HEK293 (cell line): ENCODE measurements around the gene AFF3.

Source experiments
- CTCF ChIA-PET: fragments of 350-600 bp; formaldehyde crosslinking; extraction: SDS; loops from one replicate; lab custom pipeline; 2021; ENCODE audit warnings: antibody characterized with exemption; lab: Yijun Ruan, JAX
- POLR2A ChIA-PET: fragments of 300-600 bp; formaldehyde crosslinking; extraction: SDS; loops from one replicate; lab custom pipeline; 2020; ENCODE audit warnings: antibody characterized with exemption, inconsistent platforms; lab: Yijun Ruan, JAX
- H3K27ac ChIP-seq: fragments of 200-500 bp; sonication (Bioruptor generic); 2 replicates; pipeline ENCODE4 v1.5.1; 2014; ENCODE audit warnings: low read depth, low read length, control low read depth, inconsistent platforms; ENCODE audit errors: extremely low read depth
- H3K36me3 ChIP-seq, 2 experiments: fragments of 200-500 bp in 1 of 2; sonication (Bioruptor generic) in 1 of 2; 1 replicate in 1 of 2; 2 replicates in 1 of 2; pipeline ENCODE4 v1.5.1; 2014 to 2017; ENCODE audit warnings: inconsistent platforms in 2 of 2, low read length in 2 of 2; ENCODE audit not compliant: control insufficient read depth in 2 of 2, insufficient read depth in 1 of 2
- H3K4me1 ChIP-seq: fragments of 200-500 bp; sonication (Bioruptor generic); 2 replicates; pipeline ENCODE4 v1.5.1; 2014; ENCODE audit warnings: mild to moderate bottlenecking, low read length, inconsistent platforms; ENCODE audit not compliant: control insufficient read depth, insufficient read depth
- H3K4me3 ChIP-seq: 2 replicates; pipeline ENCODE4 v1.5.1; 2011; ENCODE audit warnings: low read depth, mild to moderate bottlenecking, control low read depth, low read length, moderate library complexity
- H3K9me3 ChIP-seq: fragments of 200-500 bp; sonication (Bioruptor generic); 2 replicates; pipeline ENCODE4 v1.5.1; 2014; ENCODE audit warnings: low read depth, low read length, inconsistent platforms; ENCODE audit not compliant: control insufficient read depth, insufficient read depth
- GLI4 ChIP-seq: fragments of 450-650 bp; formaldehyde crosslinking; IDR thresholded peaks from 2 replicates; pipeline ENCODE4 v1.5.1; 2016; ENCODE audit warnings: missing biosample characterization, missing genetic modification characterization
- KLF1 ChIP-seq: fragments of 450-650 bp; formaldehyde crosslinking; IDR thresholded peaks from 2 replicates; pipeline ENCODE4 v1.5.1; 2016; ENCODE audit warnings: missing biosample characterization, missing genetic modification characterization
- KLF7 ChIP-seq: fragments of 450-650 bp; formaldehyde crosslinking; IDR thresholded peaks from 2 replicates; pipeline ENCODE4 v1.5.1; 2016; ENCODE audit warnings: missing biosample characterization, missing genetic modification characterization, borderline replicate concordance
- KLF9 ChIP-seq: fragments of 450-650 bp; formaldehyde crosslinking; IDR thresholded peaks from 2 replicates; pipeline ENCODE4 v1.5.1; 2016; ENCODE audit warnings: missing biosample characterization, missing genetic modification characterization, low read depth
- MEIS1 ChIP-seq: sonication (generic); formaldehyde crosslinking; IDR thresholded peaks from 2 replicates; pipeline ENCODE4 v1.8.1; 2022; ENCODE audit warnings: missing genetic modification reagents, mild to moderate bottlenecking, borderline replicate concordance
- TCF7L2 ChIP-seq: IDR thresholded peaks from 2 replicates; pipeline ENCODE4 v1.6.1; 2011; ENCODE audit warnings: low read depth, mild to moderate bottlenecking, inconsistent platforms, low read length, moderate library complexity, borderline replicate concordance
- TRIM28 ChIP-seq: IDR thresholded peaks from 2 replicates; pipeline ENCODE4 v1.6.1; 2011; ENCODE audit warnings: low read length, control low read depth, borderline replicate concordance
- TSHZ1 ChIP-seq: fragments of 450-650 bp; formaldehyde crosslinking; IDR thresholded peaks from 2 replicates; pipeline ENCODE4 v1.5.1; 2016; ENCODE audit warnings: missing biosample characterization, missing genetic modification characterization, borderline replicate concordance
- WT1 ChIP-seq: fragments of 450-650 bp; formaldehyde crosslinking; IDR thresholded peaks from 2 replicates; pipeline ENCODE4 v1.5.1; 2016; ENCODE audit warnings: missing biosample characterization, missing genetic modification characterization
- ZBTB17 ChIP-seq: fragments of 450-650 bp; formaldehyde crosslinking; IDR thresholded peaks from 2 replicates; pipeline ENCODE4 v1.5.1; 2016; ENCODE audit warnings: missing biosample characterization, missing genetic modification characterization
- ZFP41 ChIP-seq: fragments of 450-650 bp; formaldehyde crosslinking; IDR thresholded peaks from 2 replicates; pipeline ENCODE4 v1.5.1; 2016; ENCODE audit warnings: missing biosample characterization, missing genetic modification characterization, borderline replicate concordance
- ZNF18 ChIP-seq: fragments of 450-650 bp; formaldehyde crosslinking; IDR thresholded peaks from 2 replicates; pipeline ENCODE4 v1.5.1; 2016; ENCODE audit warnings: missing biosample characterization, missing genetic modification characterization
- ZNF19 ChIP-seq: fragments of 450-650 bp; formaldehyde crosslinking; IDR thresholded peaks from 2 replicates; pipeline ENCODE4; 2016; ENCODE audit warnings: missing biosample characterization, missing genetic modification characterization, low read depth
- ZNF2 ChIP-seq: fragments of 450-650 bp; formaldehyde crosslinking; IDR thresholded peaks from 2 replicates; pipeline ENCODE4 v1.5.1; 2016; ENCODE audit warnings: missing biosample characterization, missing genetic modification characterization
- ZNF23 ChIP-seq: fragments of 450-650 bp; formaldehyde crosslinking; IDR thresholded peaks from 2 replicates; pipeline ENCODE4 v1.5.1; 2016; ENCODE audit warnings: missing biosample characterization, missing genetic modification characterization, borderline replicate concordance
- ZNF248 ChIP-seq: fragments of 450-650 bp; formaldehyde crosslinking; IDR thresholded peaks from 2 replicates; pipeline ENCODE4 v1.5.1; 2017; ENCODE audit warnings: missing biosample characterization, missing genetic modification characterization
- ZNF350 ChIP-seq: fragments of 450-650 bp; formaldehyde crosslinking; IDR thresholded peaks from 2 replicates; pipeline ENCODE4 v1.5.0; 2017; ENCODE audit warnings: missing biosample characterization, mild to moderate bottlenecking, missing genetic modification characterization
- ZNF423 ChIP-seq: fragments of 450-650 bp; formaldehyde crosslinking; IDR thresholded peaks from 2 replicates; pipeline ENCODE4 v1.5.1; 2016; ENCODE audit warnings: missing biosample characterization, missing genetic modification characterization
- ZNF501 ChIP-seq: fragments of 450-650 bp; formaldehyde crosslinking; IDR thresholded peaks from 2 replicates; pipeline ENCODE4 v1.5.1; 2016; ENCODE audit warnings: missing biosample characterization, missing genetic modification characterization
- ZNF558 ChIP-seq: fragments of 450-650 bp; formaldehyde crosslinking; IDR thresholded peaks from 2 replicates; pipeline ENCODE4 v1.5.1; 2016; ENCODE audit warnings: missing biosample characterization, missing genetic modification characterization
- TF ChIP-seq, protein P1 (sequence below): fragments of 450-650 bp; formaldehyde crosslinking; IDR thresholded peaks from 2 replicates; pipeline ENCODE4 v1.5.1; 2017; ENCODE audit warnings: missing biosample characterization, missing genetic modification characterization

AFF3 gene

DNA sequence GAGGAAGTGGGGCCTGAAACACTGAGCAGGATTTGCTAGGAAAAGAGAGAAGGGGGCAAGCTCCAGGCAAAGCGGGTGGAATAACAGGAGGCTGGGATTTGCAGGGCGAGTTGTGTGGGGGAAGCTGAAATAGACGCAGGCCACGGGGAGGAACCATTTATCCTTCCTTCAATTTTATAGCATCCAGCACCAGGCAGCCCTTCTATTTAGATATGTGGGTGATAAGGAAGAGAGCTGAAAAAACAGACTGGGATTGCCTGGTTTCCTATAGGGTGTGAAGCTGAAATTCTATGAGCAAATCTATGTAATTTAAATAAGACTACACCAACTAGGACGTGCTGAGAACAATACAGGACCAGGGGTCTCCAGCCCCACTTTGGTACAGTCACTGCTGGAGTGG lies 520.6 kb downstream of the AFF3 start:
- POLR2A ChIA-PET: no interaction called here
- Histone ChIP-seq H3K4me1 (no peaks in the 10 kb centered on the region), H3K36me3 (no peaks in the 10 kb centered on the region), H3K27ac (no peak overlapping the region), H3K9me3 (no peaks in the 10 kb centered on the region), H3K4me3 (no peak overlapping the region)
- no peak for TF ChIP-seq ZNF350 (tag by site-specific recombination)
- no peak for TF ChIP-seq ZNF18
- no peak for TF ChIP-seq ZNF248 (tag by site-specific recombination)
- no peak for TF ChIP-seq ZBTB17 (tag by site-specific recombination)
- TF ChIP-seq KLF1 (tag by site-specific recombination): no peak
- TF ChIP-seq, protein P1, sequence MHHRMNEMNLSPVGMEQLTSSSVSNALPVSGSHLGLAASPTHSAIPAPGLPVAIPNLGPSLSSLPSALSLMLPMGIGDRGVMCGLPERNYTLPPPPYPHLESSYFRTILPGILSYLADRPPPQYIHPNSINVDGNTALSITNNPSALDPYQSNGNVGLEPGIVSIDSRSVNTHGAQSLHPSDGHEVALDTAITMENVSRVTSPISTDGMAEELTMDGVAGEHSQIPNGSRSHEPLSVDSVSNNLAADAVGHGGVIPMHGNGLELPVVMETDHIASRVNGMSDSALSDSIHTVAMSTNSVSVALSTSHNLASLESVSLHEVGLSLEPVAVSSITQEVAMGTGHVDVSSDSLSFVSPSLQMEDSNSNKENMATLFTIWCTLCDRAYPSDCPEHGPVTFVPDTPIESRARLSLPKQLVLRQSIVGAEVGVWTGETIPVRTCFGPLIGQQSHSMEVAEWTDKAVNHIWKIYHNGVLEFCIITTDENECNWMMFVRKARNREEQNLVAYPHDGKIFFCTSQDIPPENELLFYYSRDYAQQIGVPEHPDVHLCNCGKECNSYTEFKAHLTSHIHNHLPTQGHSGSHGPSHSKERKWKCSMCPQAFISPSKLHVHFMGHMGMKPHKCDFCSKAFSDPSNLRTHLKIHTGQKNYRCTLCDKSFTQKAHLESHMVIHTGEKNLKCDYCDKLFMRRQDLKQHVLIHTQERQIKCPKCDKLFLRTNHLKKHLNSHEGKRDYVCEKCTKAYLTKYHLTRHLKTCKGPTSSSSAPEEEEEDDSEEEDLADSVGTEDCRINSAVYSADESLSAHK (tag by site-specific recombination): no peak
- no peak for TF ChIP-seq GLI4
- no peak for TF ChIP-seq ZNF2 (tag by site-specific recombination)
- TF ChIP-seq MEIS1 (CRISPR knock-in tag): no peak
- no peak for TF ChIP-seq ZNF423 (tag by site-specific recombination)
- TF ChIP-seq TCF7L2: no peak
- TF ChIP-seq WT1: no peak
- no peak for TF ChIP-seq ZNF558
- TF ChIP-seq ZNF23 (tag by site-specific recombination): no peak
- TF ChIP-seq TRIM28: no peak
- TF ChIP-seq KLF7 (tag by site-specific recombination): no peak
- no peak for TF ChIP-seq KLF9
- CTCF ChIA-PET: no interaction called here

- no peaks in the 10 kb centered on the region for H3K4me1 ChIP-seq
- POLR2A ChIA-PET: no interaction called here
Observed at GRCh38 chr2:99621106-99621505, 521.3 kb downstream of the AFF3 start.

More at GRCh38 chr2:99621106-99621505, 521.3 kb downstream of the AFF3 start:
- H3K9me3 ChIP-seq: no peaks in the 10 kb centered on the region
- H3K4me3 ChIP-seq: no peak overlapping the region
- no peaks in the 10 kb centered on the region for H3K36me3 ChIP-seq
- TF ChIP-seq TSHZ1 (tag by site-specific recombination) (no peak), ZNF501 (tag by site-specific recombination) (no peak), ZNF19 (tag by site-specific recombination) (no peak), ZFP41 (no peak)
- CTCF ChIA-PET: no interaction called here
- H3K27ac ChIP-seq: no peak overlapping the region
